ENCODE data around the gene CCDC184.

The CCDC184 gene

DNA sequence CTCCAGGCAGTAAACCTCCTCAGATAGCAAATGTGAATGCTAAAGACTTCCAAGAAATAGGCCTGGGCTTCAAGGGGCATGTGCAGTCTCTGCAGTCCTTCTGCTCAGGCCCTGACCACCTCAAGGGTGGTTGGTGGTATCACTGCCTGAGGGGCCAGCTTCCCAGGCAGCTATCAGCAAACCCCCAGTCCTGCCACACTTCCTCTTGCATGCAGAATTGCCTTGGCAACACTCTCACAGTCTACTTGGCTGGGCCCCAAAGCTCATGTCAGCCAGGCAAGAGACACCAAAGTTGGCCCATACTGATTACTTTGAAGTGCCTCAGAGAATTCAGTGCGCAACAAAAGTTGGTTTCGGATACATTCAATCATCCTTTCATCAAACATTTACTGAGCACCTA, 22.6 kb upstream of the CCDC184 start:
- peaks cover 19% of the 10 kb centered on the region for H3K4me1 Mint-ChIP-seq
- TF ChIP-seq, protein P1, sequence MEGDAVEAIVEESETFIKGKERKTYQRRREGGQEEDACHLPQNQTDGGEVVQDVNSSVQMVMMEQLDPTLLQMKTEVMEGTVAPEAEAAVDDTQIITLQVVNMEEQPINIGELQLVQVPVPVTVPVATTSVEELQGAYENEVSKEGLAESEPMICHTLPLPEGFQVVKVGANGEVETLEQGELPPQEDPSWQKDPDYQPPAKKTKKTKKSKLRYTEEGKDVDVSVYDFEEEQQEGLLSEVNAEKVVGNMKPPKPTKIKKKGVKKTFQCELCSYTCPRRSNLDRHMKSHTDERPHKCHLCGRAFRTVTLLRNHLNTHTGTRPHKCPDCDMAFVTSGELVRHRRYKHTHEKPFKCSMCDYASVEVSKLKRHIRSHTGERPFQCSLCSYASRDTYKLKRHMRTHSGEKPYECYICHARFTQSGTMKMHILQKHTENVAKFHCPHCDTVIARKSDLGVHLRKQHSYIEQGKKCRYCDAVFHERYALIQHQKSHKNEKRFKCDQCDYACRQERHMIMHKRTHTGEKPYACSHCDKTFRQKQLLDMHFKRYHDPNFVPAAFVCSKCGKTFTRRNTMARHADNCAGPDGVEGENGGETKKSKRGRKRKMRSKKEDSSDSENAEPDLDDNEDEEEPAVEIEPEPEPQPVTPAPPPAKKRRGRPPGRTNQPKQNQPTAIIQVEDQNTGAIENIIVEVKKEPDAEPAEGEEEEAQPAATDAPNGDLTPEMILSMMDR (IDR thresholded peaks at IDR 0.05; ENCODE audit: unreplicated experiment in 3 of 3) = no peak
- H3K36me3 Mint-ChIP-seq (ENCODE audit: low read depth) = no peaks in the 10 kb centered on the region
- H3K9me3 Mint-ChIP-seq = no peaks in the 10 kb centered on the region
- H3K4me3 Mint-ChIP-seq = no peak overlapping the region
- H3K27me3 Mint-ChIP-seq (ENCODE audit: low read depth) = peaks cover 5% of the 10 kb centered on the region
- H3K27ac Mint-ChIP-seq = no peak overlapping the region

DNA sequence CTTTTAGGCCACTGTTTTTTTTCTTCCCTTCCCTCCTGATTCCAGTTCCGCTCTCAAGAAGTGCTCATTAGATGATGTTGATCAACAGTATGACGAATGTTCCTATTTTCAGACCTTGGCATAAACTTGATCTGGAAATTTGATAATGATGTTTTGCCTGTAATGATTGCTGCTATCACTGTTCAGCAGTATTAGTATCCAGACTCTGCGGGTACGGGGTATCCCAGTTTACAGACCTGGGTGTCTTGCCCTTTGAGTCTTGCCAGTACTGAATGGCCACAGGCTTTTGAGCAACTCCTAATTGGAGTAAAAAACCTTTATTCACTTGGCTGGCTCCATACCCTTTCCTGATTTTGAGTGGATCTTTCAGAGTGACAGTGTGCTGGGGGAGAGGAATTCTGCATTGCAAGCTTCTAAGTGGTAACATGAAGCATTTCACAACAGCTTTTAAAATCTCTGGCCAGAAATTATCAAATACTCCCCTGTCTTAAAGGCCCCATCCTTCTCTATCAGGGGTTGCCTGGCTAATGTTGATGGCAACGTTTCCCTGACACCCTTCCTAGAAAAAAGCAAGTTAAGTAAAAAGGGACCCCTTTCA, 20.2 kb upstream of the CCDC184 start:
- Mint-ChIP-seq H3K27me3 (ENCODE audit: low read depth) (no peaks in the 10 kb centered on the region), H3K4me3 (no peak overlapping the region), H3K27ac (no peak overlapping the region), H3K36me3 (ENCODE audit: low read depth) (no peaks in the 10 kb centered on the region), H3K4me1 (no peaks in the 10 kb centered on the region), H3K9me3 (no peaks in the 10 kb centered on the region)
- TF ChIP-seq, protein P1 (IDR thresholded peaks at IDR 0.05; ENCODE audit: unreplicated experiment in 3 of 3) = no peak

GRCh38 chr12:48164451-48164850, 19.0 kb upstream of the CCDC184 start:
- Mint-ChIP-seq H3K27ac (no peak overlapping the region), H3K9me3 (no peaks in the 10 kb centered on the region), H3K4me3 (no peak overlapping the region), H3K27me3 (ENCODE audit: low read depth) (no peaks in the 10 kb centered on the region), H3K36me3 (ENCODE audit: low read depth) (no peaks in the 10 kb centered on the region), H3K4me1 (no peaks in the 10 kb centered on the region)
- TF ChIP-seq, protein P1 (IDR thresholded peaks at IDR 0.05; ENCODE audit: unreplicated experiment in 3 of 3) = no peak

GRCh38 chr12:48165089-48165981, 18.1 kb upstream of the CCDC184 start:
- no peaks in the 10 kb centered on the region for H3K9me3 Mint-ChIP-seq
- TF ChIP-seq, protein P1 (IDR thresholded peaks at IDR 0.05; ENCODE audit: unreplicated experiment in 3 of 3) = peak; percentile 87 to 93 (median 93)
- H3K27me3 Mint-ChIP-seq (ENCODE audit: low read depth) = no peaks in the 10 kb centered on the region
- H3K4me3 Mint-ChIP-seq = no peak overlapping the region
- no peaks in the 10 kb centered on the region for H3K4me1 Mint-ChIP-seq
- H3K36me3 Mint-ChIP-seq (ENCODE audit: low read depth) = no peaks in the 10 kb centered on the region
- no peak overlapping the region for H3K27ac Mint-ChIP-seq

DNA sequence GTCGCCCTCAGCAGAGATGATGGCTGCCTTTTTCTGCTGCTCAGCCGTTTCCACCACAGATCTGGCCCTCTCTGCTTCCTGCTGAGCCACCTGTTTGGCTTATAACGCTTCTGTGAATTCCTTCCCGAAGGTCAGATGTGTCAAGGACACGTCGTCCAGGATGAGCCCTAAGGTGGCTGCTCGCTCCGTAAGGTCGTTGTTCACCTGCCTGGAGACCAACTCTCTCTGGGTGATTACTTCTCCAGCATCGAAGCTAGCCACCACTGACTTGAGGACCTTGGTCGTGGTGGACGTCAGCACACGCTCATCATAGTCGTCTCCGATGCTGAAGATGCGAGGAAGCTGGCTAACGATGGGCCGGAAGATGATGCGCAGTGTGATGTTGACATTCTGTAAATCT, 14.4 kb upstream of the CCDC184 start:
- H3K9me3 Mint-ChIP-seq = no peaks in the 10 kb centered on the region
- no peaks in the 10 kb centered on the region for H3K36me3 Mint-ChIP-seq (ENCODE audit: low read depth)
- TF ChIP-seq, protein P1 (IDR thresholded peaks at IDR 0.05; ENCODE audit: unreplicated experiment in 3 of 3) = no peak
- H3K4me1 Mint-ChIP-seq = no peaks in the 10 kb centered on the region
- H3K27ac Mint-ChIP-seq = no peak overlapping the region
- H3K4me3 Mint-ChIP-seq = no peak overlapping the region
- no peaks in the 10 kb centered on the region for H3K27me3 Mint-ChIP-seq (ENCODE audit: low read depth)
